GM19025 (cell line): ENCODE data around the gene SDHD.
"Not testable (repeated sequence)": the region's sequence is repeated elsewhere in the genome, so short reads cannot be mapped to it uniquely, and the experiment has no call there.

ENCODE experiments used
- ATAC-seq: cut with Tn5 transposase; IDR thresholded peaks from one replicate; pipeline ENCODE4 v1.9.1; 2021; ENCODE audit warnings: mild to moderate bottlenecking, low read depth, moderate library complexity; ENCODE audit not compliant: unreplicated experiment

Gene SDHD

GRCh38 chr11:112086422-112087191 is at the start of gene SDHD, which contains the start of gene TIMM8B:
Gene SDHD, plus strand, starts transcription at chr11:112086873. Its CDS starts 35 bp downstream, at chr11:112086908.
Gene TIMM8B, minus strand, starts transcription at chr11:112086756. Its CDS starts 33 bp downstream, at chr11:112086723.
- peak; percentile 85 for ATAC-seq

- ATAC-seq: no peak
Observed at GRCh38 chr11:112037527-112037926, 49.1 kb upstream of the SDHD start.

GRCh38 chr11:112042161-112042960 is 44.3 kb upstream of the SDHD start:
- ATAC-seq: no peak

GRCh38 chr11:112042961-112043304 is 43.7 kb upstream of the SDHD start:
- ATAC-seq: no peak

GRCh38 chr11:112044961-112045360 is 41.7 kb upstream of the SDHD start:
- no peak for ATAC-seq

GRCh38 chr11:112046647-112047046 is 40.0 kb upstream of the SDHD start:
- not testable (repeated sequence) for ATAC-seq

- ATAC-seq: not testable (repeated sequence)
Observed at GRCh38 chr11:112048256-112048655, 38.4 kb upstream of the SDHD start.

- no peak for ATAC-seq
Observed at GRCh38 chr11:112049777-112050176, 36.9 kb upstream of the SDHD start.

GRCh38 chr11:112050721-112051120 is 36.0 kb upstream of the SDHD start:
- ATAC-seq: peak; percentile 78

GRCh38 chr11:112051768-112052167 is 34.9 kb upstream of the SDHD start:
- ATAC-seq: no peak

- no peak for ATAC-seq
Observed at GRCh38 chr11:112057170-112057569, 29.5 kb upstream of the SDHD start.

- no peak for ATAC-seq
Observed at GRCh38 chr11:112058103-112058502, 28.6 kb upstream of the SDHD start.

GRCh38 chr11:112062923-112063322 is 23.8 kb upstream of the SDHD start:
- no peak for ATAC-seq

- peak; percentile 79 for ATAC-seq
Observed at GRCh38 chr11:112073941-112074811, 12.5 kb upstream of the SDHD start, which contains the start of the genes NKAPD1 and PIH1D2. Gene NKAPD1, plus strand, starts transcription at chr11:112074299. Its CDS starts 1,276 bp downstream, at chr11:112075575. Gene PIH1D2, minus strand, starts transcription at chr11:112074017. Its CDS starts 843 bp downstream, at chr11:112073174.

GRCh38 chr11:112082729-112083128 is 3.9 kb upstream of the SDHD start:
- no peak for ATAC-seq

GRCh38 chr11:112085822-112086421 is 751 bp upstream of the SDHD start:
- peak; percentile 17 for ATAC-seq

- ATAC-seq: no peak
Observed at GRCh38 chr11:112087212-112087611, 539 bp downstream of the SDHD start.

- ATAC-seq: not testable (repeated sequence)
Observed at GRCh38 chr11:112095302-112095701, 8.6 kb downstream of the SDHD start.

GRCh38 chr11:112096194-112096593 is 9.5 kb downstream of the SDHD start:
- no peak for ATAC-seq
